ENCODE measurements around the gene PHF20.

DNA sequence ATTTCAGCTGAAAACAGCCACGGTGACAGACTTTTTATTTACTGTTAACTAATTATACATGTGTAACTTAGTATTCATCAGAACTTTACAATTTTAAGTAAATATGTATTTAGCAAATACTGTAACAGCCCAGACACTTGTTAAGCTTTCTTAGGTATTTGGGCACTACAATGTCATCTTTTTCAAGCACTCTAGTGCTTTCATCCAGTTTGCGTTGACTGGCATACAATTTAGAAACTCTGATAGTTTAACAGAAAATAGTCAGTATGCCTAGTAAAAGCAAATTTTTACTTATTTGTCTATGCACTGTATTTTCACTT is 40.4 kb upstream of the PHF20 start:
- TF ChIP-seq, protein P1, sequence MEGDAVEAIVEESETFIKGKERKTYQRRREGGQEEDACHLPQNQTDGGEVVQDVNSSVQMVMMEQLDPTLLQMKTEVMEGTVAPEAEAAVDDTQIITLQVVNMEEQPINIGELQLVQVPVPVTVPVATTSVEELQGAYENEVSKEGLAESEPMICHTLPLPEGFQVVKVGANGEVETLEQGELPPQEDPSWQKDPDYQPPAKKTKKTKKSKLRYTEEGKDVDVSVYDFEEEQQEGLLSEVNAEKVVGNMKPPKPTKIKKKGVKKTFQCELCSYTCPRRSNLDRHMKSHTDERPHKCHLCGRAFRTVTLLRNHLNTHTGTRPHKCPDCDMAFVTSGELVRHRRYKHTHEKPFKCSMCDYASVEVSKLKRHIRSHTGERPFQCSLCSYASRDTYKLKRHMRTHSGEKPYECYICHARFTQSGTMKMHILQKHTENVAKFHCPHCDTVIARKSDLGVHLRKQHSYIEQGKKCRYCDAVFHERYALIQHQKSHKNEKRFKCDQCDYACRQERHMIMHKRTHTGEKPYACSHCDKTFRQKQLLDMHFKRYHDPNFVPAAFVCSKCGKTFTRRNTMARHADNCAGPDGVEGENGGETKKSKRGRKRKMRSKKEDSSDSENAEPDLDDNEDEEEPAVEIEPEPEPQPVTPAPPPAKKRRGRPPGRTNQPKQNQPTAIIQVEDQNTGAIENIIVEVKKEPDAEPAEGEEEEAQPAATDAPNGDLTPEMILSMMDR (IDR thresholded peaks at IDR 0.05; ENCODE audit: poor library complexity, severe bottlenecking) = no peak
- TF ChIP-seq TAF1 (IDR thresholded peaks at IDR 0.05; ENCODE audit: low read depth) (no peak), SMC3 (conservative IDR thresholded peaks at IDR 0.05; ENCODE audit: poor library complexity) (no peak), EZH2 (IDR thresholded peaks at IDR 0.05; ENCODE audit: borderline replicate concordance, insufficient read depth, low read length, poor library complexity, severe bottlenecking) (no peak), POLR2AphosphoS5 (IDR thresholded peaks at IDR 0.05) (no peak), EP300 (conservative IDR thresholded peaks at IDR 0.05; ENCODE audit: poor library complexity, severe bottlenecking) (no peak)
